Vagina (tissue), 2 donors: Measurements from ENCODE around the gene LMO7.

ENCODE experiments used
- CTCF ChIP-seq, 3 experiments: fragments of 450-650 bp in 2 of 3; fragments of 200-600 bp in 1 of 3; sonication (generic) in 1 of 3; IDR thresholded peaks; one replicate each; pipeline ENCODE4 v1.5.1; 2017 to 2019; ENCODE audit warnings: antibody characterized with exemption in 3 of 3, mild to moderate bottlenecking in 2 of 3, moderate library complexity in 2 of 3
- POLR2A ChIP-seq, 2 donors: fragments of 450-650 bp; IDR thresholded peaks; one replicate each; pipeline ENCODE4 v1.6.1; 2017; ENCODE audit warnings: antibody characterized with exemption in 2 of 2, mild to moderate bottlenecking in 2 of 2, moderate library complexity in 2 of 2

DNA sequence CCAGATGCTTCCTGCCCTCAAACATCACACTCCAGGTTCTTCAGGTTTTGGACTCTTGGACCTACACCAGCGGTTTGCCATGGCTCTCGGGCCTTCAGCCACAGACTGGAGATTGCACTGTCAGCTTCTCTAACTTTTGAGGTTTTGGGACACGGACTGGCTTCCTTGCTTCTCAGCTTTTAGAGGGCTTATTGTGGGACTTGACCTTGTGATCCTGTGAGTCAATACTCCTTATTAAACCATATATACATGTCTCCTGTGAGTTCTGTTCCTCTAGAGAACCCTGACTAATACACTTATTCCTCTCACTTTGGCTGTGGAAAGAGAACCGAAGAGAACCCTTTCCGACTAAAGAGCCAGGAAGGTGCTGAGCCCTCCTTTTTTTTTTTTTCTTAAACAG is 53.6 kb downstream of the LMO7 start:
- TF ChIP-seq CTCF (IDR thresholded peaks at IDR 0.05): no peak
- TF ChIP-seq POLR2A (IDR thresholded peaks at IDR 0.05): no peak
